ENCODE measurements around the gene SPATA45. TPM values are rescaled to one million over a fixed set of nuclear protein-coding genes. Genes with fewer than 3 reads are reported as not detected.
A peak's percentile ranks its signal among the peaks of the same experiment; 100 is the strongest.
"Not testable (repeated sequence)": the region's sequence is repeated elsewhere in the genome, so short reads cannot be mapped to it uniquely, and the experiment has no call there.

SPATA45 gene
- total and polyA plus RNA-seq, 2 of the 8 experiments (the other 6 are each of a cell fraction or from before 2014, with no cell fraction given) = 0.21 to 0.65 TPM

- H2BK20ac ChIP-seq (ENCODE audit: low read length); H4K91ac ChIP-seq (replicated peaks; ENCODE audit: insufficient read length, low read length); H4K5ac ChIP-seq (ENCODE audit: insufficient read length, low read depth, low read length); H3K9me3 ChIP-seq (ENCODE audit: insufficient read depth in 2 of 2, low read depth in 1 of 2, low read length in 1 of 2); H3K4ac ChIP-seq (replicated peaks; ENCODE audit: insufficient read length, low read depth, low read length); H2BK120ac ChIP-seq (replicated peaks; ENCODE audit: low read depth, low read length); H3K27ac ChIP-seq (ENCODE audit: low read depth, low read length); H3K18ac ChIP-seq (ENCODE audit: extremely low read depth, low read length); POLR2A ChIA-PET (ENCODE audit: partially characterized antibody); H3K9ac ChIP-seq (replicated peaks in 1 of 4; ENCODE audit: extremely low read depth in 1 of 4, low read depth in 3 of 4, low read length in 3 of 4); H2BK15ac ChIP-seq (ENCODE audit: low read length); H3K4me2 ChIP-seq (ENCODE audit: insufficient read depth in 1 of 2, low read depth in 2 of 2, low read length in 2 of 2); H2BK5ac ChIP-seq (ENCODE audit: low read depth, low read length); H3K4me1 ChIP-seq (replicated peaks in 1 of 4; ENCODE audit: control insufficient read depth in 3 of 4, insufficient read depth in 4 of 4, low read length in 3 of 4); H3K23ac ChIP-seq (ENCODE audit: insufficient read length); H3K79me1 ChIP-seq (ENCODE audit: low read depth, low read length); H2AFZ ChIP-seq (ENCODE audit: low read length); CTCF ChIA-PET (ENCODE audit: partially characterized antibody); H3K27me3 ChIP-seq (replicated peaks in 1 of 4; ENCODE audit: control insufficient read depth in 3 of 4, extremely low read depth in 1 of 4, insufficient read depth in 3 of 4, low read length in 3 of 4); H3K23me2 ChIP-seq (ENCODE audit: low read depth, low read length); H2AK5ac ChIP-seq (ENCODE audit: low read depth, low read length); FAIRE-seq; DNase-seq (ENCODE audit: low read depth in 1 of 2, low spot score in 2 of 2); H4K8ac ChIP-seq (ENCODE audit: extremely low read depth, insufficient read depth, low read length); H3K4me3 ChIP-seq (ENCODE audit: extremely low read depth in 1 of 4, insufficient read depth in 2 of 4, low read depth in 3 of 4, low read length in 4 of 4); H3K36me3 ChIP-seq (ENCODE audit: control insufficient read depth in 2 of 4, insufficient read depth in 4 of 4, low read length in 3 of 4); H4K20me1 ChIP-seq (replicated peaks in 1 of 2; ENCODE audit: control insufficient read depth in 1 of 2, insufficient read depth in 2 of 2, low read length in 2 of 2); H3K14ac ChIP-seq (ENCODE audit: insufficient read length); H3K79me2 ChIP-seq (ENCODE audit: control insufficient read depth in 1 of 2, insufficient read depth in 2 of 2, low read length in 2 of 2); H2BK12ac ChIP-seq (ENCODE audit: low read depth, low read length); H3K56ac ChIP-seq (replicated peaks; ENCODE audit: insufficient read length, low read depth, low read length): not testable (repeated sequence)
- TF ChIP-seq EP300 (IDR thresholded peaks at IDR 0.05; ENCODE audit: borderline replicate concordance in 1 of 2, low read depth in 2 of 2, low read length in 2 of 2) = peak in 1 of 2 experiments; percentile 48; a peak in 1 of 3 replicates
- 75% methylated on average over 3 of the region's 3 CpGs; no CpG with 5 or more reads in 1 of the 2 experiments for WGBS, 2 experiments (ENCODE audit: extremely low coverage in 1 of 2, insufficient coverage in 1 of 2, insufficient read length in 1 of 2, insufficient replicate concordance in 2 of 2, low coverage in 1 of 2, low lambda C conversion rate in 2 of 2, missing lambda C conversion rate in 1 of 2)
Observed at GRCh38 chr1:212844521-212844920, 2.9 kb downstream of the SPATA45 start.

Data from H1 (cell line).